Stimulated activated CD8-positive, alpha-beta memory T cell treated with anti-CD3 and anti-CD28 coated beads, Interleukin-4, amount 100 ng/mL, for 24 hours (primary cell): Measurements from ENCODE around the gene TNS4.

Source experiments
- DNase-seq: peaks from one replicate; pipeline ENCODE4 v3.0.0-alpha.2; 2020; ENCODE audit warnings: low read depth

Gene TNS4

DNA sequence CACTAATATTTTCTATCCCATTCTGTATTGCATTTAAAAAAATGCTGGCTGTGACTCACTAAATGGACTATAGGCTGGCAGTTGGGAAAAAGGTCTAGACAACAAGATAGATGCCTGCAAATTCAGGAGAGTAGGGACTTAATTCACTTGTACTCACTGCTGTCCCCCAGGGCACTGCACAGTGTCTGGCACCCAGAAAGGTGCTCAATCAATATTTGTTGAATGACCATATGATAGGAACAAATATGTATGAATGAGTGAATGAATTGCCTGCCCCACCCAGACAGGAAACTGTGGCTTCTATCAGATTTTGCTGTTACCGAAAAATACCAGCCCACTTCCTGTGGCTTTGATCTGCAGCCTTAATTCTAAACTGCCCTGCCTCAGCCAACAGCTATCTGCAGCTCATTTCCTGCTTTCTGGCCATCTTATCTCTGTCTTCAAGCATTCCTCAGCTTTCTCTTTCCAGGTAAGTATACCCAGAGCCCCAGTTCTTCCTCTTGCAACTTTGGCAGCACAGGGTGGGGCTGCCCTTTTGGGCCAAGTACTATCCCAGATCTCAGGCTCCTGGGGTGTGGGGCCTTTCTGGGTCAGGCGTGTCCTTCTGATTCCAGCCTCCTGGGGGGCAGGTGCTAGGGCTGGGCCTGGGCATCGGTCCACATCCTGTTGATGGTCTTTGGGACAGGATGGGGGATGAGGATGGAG lies 15.3 kb upstream of the TNS4 start:
- DNase-seq = peak; percentile 17

DNA sequence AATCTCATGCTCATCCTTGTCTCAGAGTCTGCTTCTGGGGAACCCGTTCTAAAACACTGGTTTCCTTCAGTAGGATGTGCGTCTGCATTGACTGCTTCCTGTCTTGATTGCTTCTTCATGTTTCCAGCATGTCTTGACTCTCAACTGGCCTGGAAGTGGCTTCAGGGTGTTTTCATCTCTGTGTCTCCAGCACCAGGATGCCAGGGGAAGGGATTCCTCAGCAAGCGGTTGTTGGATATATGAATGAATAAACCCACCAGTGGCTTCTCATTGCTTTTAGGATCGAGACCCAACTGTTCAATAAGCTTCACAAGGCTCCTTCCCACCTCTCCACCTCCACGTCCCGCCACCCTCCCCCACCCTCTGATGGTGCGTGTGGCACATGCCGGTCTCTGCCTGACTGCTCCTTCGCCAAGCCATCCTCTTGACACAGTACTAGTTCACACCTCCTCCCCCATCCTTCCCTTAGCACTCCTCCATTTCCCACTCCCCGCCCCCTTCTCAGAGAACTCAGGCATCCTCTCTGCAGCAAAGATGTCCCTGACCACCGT lies 14.1 kb upstream of the TNS4 start:
- no peak for DNase-seq

DNA sequence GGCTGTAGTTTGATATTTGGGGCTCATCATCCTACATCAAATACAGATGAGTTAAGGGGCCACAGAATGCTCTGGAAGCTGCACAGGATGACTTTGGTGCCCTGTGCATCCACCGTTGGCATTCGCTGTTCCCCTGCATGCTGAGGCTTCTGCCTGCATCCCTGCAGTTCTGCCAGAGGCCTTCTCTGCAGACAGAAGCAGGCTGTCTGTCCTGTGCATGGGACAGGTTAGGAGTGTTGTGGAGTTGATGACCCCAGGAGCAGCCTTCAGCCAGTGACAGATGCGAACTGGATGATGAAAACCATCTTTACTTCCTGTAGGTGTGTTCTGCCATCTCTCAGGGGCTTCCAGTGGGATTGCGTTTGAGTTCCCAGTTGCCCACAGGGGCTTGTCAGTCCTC lies 13.6 kb upstream of the TNS4 start:
- DNase-seq = no peak

DNA sequence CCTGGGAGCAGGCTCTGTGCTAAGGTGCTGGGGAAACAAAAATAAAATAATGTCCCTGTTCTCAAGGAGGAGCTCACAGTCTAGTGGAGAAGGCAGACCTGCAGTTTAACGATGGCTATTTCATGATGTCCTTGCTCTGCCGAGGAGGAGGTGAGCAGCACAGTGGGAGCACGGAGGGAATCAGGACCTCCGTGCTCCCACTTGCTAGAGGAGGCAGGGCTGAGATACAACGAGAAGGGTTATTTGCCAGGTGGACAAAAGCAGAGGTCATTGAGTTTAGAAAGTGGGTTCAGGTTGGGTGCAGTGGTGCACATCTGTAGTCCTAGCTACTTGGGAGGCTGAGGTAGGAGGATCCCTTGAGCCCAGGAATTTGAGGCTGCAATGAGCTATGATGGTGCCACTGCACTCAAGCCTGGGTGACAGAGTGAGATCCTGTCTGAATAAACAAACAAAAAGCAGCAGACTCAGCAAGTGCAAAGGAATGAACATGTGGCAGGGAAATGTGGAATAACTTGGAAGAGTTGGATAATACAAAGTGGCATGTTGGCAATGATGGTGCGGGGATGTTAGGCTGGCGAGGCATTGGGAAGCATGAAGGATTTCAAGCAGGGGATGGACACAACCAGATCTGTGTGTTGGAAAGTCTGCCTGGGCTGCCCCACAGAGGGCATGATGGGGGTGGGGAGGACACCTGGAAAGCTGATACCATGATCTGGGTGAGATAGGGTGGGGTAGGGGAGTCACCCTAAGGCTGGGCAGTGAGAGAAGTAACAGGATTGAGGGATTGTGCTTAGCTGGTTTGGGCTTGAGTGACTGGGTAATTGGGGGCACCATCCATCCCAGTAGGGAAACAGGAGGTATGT lies 12.8 kb upstream of the TNS4 start:
- DNase-seq = no peak

DNA sequence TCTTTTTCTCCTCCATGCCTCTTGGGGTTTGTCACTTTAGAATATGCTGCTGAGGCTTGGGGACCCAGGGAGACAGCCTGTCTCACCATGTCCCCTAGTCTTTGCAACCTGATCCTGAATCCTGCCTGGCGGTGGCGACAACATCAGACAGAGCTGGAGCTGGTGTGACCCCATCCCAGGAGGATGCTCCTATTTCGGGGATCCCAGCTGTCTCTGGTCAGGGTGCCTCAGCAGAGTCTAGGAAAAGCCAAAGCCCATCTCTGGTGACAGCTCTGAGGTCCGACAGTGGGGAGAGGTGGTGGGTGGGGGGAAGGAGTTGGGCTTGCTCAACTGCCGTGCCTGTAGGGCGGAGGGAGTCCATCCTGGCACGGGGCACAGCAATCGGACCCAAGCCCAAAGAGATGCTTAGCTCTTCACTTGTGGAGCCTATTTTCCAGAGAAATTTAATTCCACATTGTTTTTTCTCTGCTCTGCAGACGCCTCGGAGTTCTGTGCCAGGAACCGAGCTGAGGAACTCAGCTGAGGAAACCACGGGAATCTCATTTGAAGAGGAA lies 10.3 kb upstream of the TNS4 start:
- no peak for DNase-seq

DNA sequence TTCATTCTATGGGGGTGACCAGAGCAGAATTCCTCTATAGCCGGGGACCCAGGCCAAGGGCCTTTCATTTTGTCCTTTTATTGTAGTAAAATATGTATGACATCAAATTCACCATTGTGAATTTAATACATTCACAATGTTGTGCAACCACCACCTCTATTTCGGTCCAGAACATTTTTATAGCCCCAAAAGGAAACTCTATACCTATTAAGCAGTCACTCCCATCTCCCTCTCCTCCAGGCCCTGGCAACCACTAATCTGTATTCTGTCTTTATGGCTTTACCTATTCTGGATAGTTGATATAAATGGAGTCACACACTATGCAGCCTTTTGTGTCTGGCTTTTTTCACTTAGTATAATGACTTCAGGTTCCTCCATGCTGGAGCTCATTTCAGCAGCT lies 9.7 kb upstream of the TNS4 start:
- no peak for DNase-seq

DNA sequence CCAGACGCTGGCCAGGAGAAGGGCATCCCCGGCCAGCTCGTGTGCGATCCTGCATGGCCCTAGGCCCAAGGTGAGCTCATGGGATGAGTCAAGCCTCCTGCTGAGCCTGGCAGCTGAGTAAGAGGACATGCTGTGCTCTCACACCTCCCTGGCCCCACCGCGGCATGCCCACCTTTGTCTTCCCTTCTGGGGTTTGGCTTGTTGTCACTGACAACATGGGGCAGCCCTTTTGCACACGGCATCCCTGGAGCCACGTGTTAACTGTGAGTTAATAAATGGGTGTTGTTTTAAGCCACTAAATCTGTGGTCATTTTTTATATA lies 8.9 kb upstream of the TNS4 start:
- no peak for DNase-seq

DNA sequence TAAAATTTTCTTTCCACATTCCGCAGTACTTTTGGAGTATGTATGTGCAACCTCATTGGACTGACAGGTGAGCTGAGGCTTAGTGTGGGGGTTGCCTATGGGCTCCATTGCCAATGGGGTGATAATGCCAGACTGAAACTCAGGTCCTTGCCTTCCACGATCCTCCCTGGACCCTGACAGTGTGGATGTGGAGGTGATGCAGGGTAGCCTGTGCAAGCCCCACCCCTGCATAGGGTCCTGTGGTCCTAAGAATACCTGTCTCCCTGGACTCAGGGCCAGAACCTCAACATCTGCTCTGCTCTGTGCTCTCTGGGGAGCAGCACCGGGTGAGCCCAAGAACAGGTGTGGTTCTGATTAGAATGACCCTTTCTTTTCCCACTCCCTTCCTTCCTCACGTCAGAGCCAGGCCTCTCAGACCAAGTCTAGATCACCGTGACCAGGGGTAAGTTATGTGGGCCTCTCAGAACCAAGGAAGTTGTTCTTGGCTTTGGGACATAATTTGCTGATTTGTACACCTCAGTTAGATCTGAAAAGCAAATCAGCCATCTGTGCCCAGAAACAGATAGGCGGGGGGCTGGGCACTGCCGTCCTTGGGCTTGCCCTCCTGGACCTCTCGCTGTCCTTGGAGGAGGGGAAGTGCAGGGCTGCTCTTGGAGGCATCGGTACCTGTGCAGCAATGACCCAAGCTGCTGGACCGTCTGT lies 8.4 kb upstream of the TNS4 start:
- no peak for DNase-seq

DNA sequence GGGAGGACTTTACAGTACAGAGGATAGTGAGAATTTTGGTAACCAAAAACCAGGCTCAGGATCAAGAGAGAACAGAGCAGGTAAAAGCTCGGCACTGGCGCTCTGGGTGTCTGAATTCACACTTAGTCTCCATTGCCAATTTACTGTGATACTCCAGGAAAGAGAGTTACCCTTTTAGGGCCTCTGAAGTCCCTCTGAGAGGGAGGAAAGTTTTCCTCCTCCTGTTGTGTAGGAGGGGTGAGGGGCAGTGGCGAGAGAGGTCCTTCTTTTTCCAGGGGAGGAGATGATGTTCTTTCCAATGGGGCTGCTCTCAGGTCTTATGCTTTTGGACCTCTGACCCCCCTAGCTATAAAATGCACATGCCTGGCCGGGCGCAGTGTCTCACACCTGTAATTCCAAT lies 5.4 kb upstream of the TNS4 start:
- DNase-seq = no peak

DNA sequence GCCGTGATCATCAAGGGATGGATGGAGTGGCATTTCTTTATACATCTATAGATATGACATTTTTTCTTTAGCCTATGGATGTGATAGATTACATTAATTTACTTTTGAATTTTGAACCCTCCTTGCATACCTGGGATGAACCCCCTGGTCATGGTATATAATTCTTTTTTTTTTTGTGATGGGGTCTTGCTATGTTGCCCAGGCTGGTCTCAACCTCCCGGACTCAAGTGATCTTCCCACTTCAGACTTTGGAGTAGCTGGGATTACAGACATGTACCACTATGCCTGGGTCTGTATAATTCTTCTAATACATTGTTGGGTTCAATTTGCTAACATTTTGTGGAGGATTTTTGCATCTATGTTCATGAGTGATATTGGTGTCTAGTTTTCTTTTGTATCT lies 1.7 kb upstream of the TNS4 start:
- no peak for DNase-seq

DNA sequence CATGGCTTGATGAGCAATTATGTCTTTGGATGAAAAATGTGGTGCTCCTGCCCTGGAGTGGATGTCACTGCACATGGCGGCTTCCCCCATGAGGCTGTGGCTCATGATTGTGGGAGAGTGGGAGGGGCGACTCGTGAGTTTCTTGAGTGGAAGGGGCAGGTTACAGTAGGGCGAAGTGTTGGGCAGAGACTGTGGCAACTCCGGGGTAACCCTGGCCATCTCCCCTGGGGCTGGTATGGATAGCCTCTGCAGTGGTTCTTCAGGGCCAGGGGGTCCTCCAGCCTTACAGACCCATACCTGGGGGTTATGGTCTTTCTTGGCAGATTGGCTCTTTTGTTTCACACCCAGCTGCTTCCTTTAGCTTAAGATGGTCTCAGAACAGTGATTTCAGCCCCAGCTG lies 1.3 kb upstream of the TNS4 start:
- no peak for DNase-seq

DNA sequence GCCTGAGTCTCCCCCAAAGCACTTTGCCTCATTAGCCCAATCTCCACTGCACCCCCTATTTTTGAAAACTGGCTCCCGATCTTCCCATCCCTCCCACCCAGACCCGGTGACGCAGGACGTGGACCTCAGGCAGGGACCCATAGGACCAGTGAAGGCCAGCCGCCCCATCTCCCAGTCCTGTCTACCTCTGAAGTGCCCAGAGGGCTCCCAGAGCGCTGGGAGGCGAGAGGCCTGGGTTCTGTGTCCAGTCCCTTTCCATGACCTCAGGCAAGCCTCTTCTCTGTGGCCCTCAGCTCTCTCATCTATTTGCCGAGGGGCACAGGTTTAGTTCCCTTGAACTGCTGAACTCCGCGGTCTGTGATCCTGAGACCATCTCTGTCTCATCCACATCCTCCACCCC lies 714 bp downstream of the TNS4 start:
- no peak for DNase-seq

DNA sequence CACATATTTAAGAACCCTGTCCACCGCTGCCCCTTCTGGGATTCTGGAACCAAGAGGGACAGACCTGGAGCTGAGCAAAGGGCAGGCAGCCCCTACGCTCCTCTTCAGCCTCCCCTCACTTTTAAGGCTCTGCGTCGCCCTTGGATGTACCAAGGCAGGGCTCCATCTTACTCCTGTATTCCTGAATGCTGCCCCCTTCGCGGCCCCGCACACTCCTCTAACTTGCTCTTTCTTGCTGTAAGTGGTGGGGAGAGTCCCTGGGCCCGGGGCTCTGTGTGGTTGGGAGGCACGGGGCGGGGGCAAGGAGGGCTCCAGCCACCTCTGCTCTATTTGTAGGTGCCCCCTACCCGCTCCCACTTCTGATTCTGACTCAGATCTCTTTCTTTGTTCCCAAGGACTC lies 1.2 kb downstream of the TNS4 start:
- DNase-seq = no peak

DNA sequence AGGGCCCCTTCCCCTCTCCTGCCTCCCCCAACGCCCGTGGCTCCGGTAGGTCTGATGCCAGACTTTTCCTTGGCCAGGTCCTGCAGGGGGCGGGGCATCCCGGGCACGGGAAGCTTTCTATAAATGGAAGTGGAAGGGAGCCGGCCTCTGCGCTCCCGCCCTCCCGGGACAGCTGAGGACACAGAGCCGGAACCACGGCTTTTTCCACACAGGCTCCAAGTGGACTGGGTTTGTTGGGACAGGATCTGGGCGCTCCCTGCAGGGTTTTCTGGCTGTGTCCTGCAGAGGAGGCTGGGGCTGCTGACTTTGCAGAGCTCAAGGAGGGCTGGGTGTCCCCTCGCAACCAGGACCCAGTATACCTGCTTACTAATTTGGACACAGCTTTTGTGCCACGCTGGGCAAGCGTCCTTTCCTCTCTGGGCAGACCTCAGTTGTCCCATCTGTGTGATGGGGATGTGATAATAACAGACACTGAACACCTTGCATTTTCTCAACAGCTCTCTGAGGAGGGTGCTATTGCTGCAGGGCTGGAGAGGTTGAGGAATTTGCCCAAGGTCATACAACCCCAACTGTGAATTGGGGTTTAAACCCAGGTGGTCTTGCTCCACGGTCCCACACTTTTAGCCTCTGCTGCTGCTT lies 1.8 kb downstream of the TNS4 start:
- DNase-seq = no peak

DNA sequence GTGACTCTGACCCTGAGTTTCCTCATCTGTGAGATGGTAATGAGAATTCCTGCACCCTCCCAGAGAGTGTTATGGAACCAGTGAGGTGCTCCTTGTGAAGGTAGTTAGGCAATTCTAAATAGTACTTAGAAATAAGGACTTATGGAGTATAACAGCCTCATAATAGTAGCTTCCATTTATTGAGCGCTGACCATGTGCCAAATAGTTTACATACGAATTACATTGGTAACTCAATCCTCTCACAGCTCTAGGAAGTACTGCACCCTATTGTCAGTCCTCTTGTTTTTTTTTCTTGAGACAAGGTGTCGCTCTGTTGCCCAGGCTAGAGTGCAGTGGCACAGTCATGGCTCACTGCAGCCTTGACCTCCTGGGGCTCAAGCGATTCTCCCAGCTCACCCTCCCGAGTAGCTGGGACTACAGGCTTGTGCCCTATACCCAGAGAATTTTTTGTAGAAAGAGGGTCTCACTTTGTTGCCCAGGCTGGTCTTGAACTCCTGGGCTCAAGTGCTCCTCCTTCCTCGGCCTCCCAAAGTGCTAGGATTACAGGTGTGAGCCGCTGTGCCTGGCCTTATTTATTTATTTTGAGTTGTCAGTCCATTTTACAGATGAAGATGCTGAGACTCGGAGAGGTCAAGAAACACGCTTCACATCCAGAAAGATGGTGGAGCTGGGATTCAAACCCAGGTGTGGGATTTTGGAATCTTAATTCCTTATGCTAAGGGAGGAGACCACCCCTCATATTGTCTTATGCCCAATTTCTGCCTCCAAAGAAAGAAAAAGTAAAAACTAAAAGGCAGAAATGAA lies 2.9 kb downstream of the TNS4 start:
- no peak for DNase-seq

DNA sequence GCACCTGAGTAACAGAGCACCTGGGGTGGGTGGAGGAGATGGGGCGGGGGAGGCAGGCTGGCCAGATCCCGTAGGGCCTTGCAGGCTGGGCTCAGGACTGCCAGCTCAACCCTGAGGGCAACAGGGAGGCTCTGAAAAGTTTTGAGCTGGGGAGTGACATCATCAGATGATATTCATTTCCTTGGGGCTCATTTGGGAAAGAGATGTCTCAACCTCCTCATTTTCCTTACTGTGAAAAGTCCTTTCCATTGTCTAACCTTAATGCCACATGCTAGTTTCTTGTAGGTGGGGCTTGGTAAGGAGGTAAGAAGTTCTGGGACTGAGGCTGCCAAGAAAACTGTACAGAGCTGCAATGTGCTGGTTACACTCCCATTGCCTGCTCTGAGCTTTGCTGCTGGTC lies 3.7 kb downstream of the TNS4 start:
- no peak for DNase-seq

DNA sequence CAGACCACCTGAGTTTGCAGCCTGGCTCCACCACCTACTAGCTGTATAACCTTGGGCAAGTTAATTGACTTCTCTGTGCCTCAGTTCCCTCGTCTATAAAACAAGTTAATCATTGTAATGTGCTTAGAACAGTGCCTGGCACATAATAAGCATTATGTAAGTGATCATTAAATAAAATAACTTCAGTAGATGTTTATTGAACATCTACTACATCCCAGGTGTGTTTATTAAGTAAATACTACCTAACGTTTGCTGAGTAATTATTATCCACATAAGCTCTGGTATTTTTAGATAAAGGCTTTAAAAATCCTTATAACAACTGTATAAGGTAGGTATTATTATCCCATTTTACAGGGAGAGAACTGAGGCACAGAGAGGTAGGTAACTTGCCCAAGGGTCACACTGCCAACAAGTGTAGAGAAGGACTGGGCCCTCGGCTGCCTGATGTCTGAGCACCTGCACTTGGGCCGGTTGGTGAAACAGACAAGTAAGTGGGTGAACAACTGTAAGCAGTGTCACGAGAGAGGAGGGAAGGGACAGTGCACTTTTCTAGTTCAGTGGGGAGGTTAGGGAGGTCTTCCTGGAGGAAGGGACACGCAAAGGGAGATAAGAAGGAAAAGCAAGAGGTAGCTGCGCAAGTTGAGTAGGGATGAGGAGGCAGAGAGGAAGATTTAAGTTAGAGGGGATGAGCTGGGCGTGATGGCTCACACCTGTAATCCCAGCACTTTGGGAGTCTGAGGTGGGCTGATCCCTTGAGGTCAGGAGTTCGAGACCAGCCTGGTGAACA lies 4.6 kb downstream of the TNS4 start:
- DNase-seq = no peak

DNA sequence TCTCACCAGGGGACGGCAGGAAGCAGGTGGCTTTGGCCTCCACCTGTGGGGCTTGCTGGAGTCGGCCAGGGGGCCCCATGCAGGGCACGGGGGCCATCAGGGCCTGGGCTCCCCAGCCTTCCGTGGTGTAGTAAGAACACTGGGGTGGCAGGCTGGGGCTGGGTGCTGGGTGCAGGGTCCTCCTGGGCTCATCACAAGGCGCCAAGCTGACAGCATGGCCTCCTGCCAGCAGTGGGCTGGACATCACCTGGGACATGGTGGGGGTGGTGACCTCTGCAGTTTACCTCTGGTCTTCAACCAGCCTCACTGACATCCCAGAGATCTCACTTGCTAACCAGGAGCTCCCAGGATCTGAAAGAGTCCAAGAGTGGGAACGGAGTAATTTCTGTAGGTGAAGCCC lies 5.3 kb downstream of the TNS4 start:
- no peak for DNase-seq

DNA sequence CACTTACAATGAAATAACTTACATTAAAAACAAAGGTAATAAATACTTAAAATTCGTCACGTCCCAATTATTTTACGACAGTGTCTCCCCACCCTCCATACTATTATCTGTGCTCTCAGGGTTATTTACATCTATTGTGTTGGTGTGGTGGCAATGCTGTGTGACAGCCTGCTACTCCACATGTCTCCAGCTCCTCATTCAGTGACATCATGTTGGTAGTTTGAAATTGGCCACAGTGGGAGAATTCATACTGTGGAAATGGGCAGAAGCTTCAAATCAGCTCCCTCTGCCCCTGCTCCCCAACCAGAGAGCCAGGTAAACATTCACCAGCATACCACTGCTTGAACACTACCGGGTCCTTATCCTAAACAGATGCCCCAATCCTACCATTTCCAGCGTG lies 6.3 kb downstream of the TNS4 start:
- DNase-seq = no peak

DNA sequence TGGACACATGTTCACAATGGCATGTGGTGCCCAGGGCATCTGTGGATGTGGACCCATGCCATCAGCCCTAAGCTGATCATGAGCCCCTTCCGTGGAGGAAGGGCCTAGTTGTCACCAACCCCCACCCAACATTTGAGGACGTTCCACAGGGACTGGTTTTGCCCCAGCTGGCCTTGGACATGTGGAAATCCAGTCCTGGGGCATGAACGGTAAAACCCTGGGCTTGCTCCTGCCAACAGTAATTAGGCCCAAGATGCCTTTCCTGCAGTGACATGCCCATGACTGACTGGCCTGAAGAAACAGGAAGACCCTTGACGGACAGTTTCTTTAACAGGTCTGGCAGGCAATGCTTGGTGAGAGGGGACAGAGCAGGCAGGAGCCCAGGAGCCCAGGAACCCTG lies 7.7 kb downstream of the TNS4 start:
- no peak for DNase-seq

DNA sequence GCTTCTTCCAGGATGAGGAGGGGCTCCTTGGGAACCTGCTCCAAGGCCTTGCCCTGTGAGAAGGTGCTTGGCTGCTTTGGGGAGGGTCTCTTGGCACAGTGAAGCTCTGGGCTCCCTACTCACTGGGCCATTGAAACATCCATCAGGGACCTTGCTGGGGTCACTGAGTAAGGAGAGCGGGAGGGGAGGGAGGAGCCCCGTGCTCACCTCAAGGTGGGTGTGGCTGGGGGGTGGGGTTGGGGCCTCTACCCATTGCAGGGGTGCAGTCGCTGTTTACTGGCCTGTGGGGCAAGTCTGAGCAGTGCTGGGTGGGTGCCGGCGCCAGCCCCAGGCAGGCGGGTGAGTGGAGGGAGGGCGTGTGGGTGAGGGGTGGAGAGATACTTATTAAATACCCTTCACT lies 9.9 kb downstream of the TNS4 start:
- no peak for DNase-seq
